Gastroesophageal sphincter (tissue), 3 donors: ENCODE results near the gene MDM4.

ENCODE experiments used
- CTCF ChIP-seq, 4 experiments: fragments of 200-600 bp in 2 of 4; fragments of 450-650 bp in 2 of 4; sonication (generic) in 1 of 4; IDR thresholded peaks; one replicate each; pipeline ENCODE4 v1.5.1; 2017 to 2019; ENCODE audit warnings: antibody characterized with exemption in 4 of 4, mild to moderate bottlenecking in 2 of 4, moderate library complexity in 2 of 4
- EP300 ChIP-seq: sonication (generic); formaldehyde crosslinking; IDR thresholded peaks from one replicate; pipeline ENCODE4 v1.6.1; 2017; ENCODE audit warnings: antibody characterized with exemption, mild to moderate bottlenecking
- POLR2A ChIP-seq, 2 donors: fragments of 450-650 bp; IDR thresholded peaks; one replicate each; pipeline ENCODE4 v1.6.1; 2017; ENCODE audit warnings: antibody characterized with exemption in 2 of 2, mild to moderate bottlenecking in 2 of 2, moderate library complexity in 1 of 2
- POLR2AphosphoS5 ChIP-seq: sonication (generic); formaldehyde crosslinking; IDR thresholded peaks from one replicate; pipeline ENCODE4 v1.6.1; 2017; ENCODE audit warnings: antibody characterized with exemption

GRCh38 chr1:204600203-204600602 is 84.0 kb downstream of the MDM4 start:
- TF ChIP-seq CTCF (IDR thresholded peaks at IDR 0.05), result no peak
- TF ChIP-seq POLR2AphosphoS5, result no peak
- TF ChIP-seq POLR2A (IDR thresholded peaks at IDR 0.05), result no peak
- TF ChIP-seq EP300, result no peak
